GM21515 (cell line): ENCODE measurements around the gene ACSL5.
A peak's percentile ranks its signal among the peaks of the same experiment; 100 is the strongest.
"Not testable (repeated sequence)": the region's sequence is repeated elsewhere in the genome, so short reads cannot be mapped to it uniquely, and the experiment has no call there.

Experiments
- ATAC-seq: cut with Tn5 transposase; IDR thresholded peaks from one replicate; pipeline ENCODE4 v1.9.1; 2021; ENCODE audit not compliant: unreplicated experiment

The ACSL5 gene

GRCh38 chr10:112374724-112375541 is 1.0 kb downstream of the ACSL5 start:
- ATAC-seq, result peak; percentile 37

- peak; percentile 89 for ATAC-seq
These were observed 1.9 kb downstream of the ACSL5 start for GRCh38 chr10:112375721-112376395.

- ATAC-seq, result peak; percentile 31
These were observed 2.5 kb downstream of the ACSL5 start for GRCh38 chr10:112376396-112376790.

- ATAC-seq, result not testable (repeated sequence)
These were observed 3.2 kb downstream of the ACSL5 start for GRCh38 chr10:112377116-112377515.

- no peak for ATAC-seq
These were observed 5.8 kb downstream of the ACSL5 start for GRCh38 chr10:112379635-112380296.

- no peak for ATAC-seq
These were observed 8.8 kb downstream of the ACSL5 start for GRCh38 chr10:112382515-112383235.

- no peak for ATAC-seq
These were observed 9.4 kb downstream of the ACSL5 start for GRCh38 chr10:112383325-112383724.

- ATAC-seq, result no peak
These were observed 10.2 kb downstream of the ACSL5 start for GRCh38 chr10:112384141-112384540.

GRCh38 chr10:112385201-112385600 is 11.3 kb downstream of the ACSL5 start:
- no peak for ATAC-seq

GRCh38 chr10:112388056-112388455 is 14.1 kb downstream of the ACSL5 start:
- ATAC-seq, result not testable (repeated sequence)

GRCh38 chr10:112388548-112388947 is 14.6 kb downstream of the ACSL5 start:
- ATAC-seq, result no peak

- no peak for ATAC-seq
These were observed 15.4 kb downstream of the ACSL5 start for GRCh38 chr10:112389271-112389822.

GRCh38 chr10:112390125-112390703 is 16.3 kb downstream of the ACSL5 start:
- no peak for ATAC-seq

GRCh38 chr10:112393341-112393740 is 19.4 kb downstream of the ACSL5 start:
- no peak for ATAC-seq

GRCh38 chr10:112393827-112394226 is 19.9 kb downstream of the ACSL5 start:
- no peak for ATAC-seq

GRCh38 chr10:112394475-112394875 is 20.6 kb downstream of the ACSL5 start:
- ATAC-seq, result no peak

- ATAC-seq, result no peak
These were observed 22.1 kb downstream of the ACSL5 start for GRCh38 chr10:112395809-112396530.

GRCh38 chr10:112397592-112397991 is 23.7 kb downstream of the ACSL5 start:
- ATAC-seq, result no peak

GRCh38 chr10:112402917-112403316 is 29.0 kb downstream of the ACSL5 start:
- ATAC-seq, result no peak

GRCh38 chr10:112404617-112405016 is 30.7 kb downstream of the ACSL5 start:
- no peak for ATAC-seq
